Measurements from ENCODE around the gene EDN3.

EDN3 gene

GRCh38 chr20:59375541-59375940 lies 75.1 kb downstream of the EDN3 start (continued):
- TF ChIP-seq TSHZ1 (tag by site-specific recombination; IDR thresholded peaks at IDR 0.05; ENCODE audit: borderline replicate concordance): no peak
- TF ChIP-seq ZBTB44 (tag by site-specific recombination; IDR thresholded peaks at IDR 0.05): no peak

Data from HEK293 (cell line).